Stimulated activated CD4-positive, alpha-beta T cell treated with anti-CD3 and anti-CD28 coated beads, TNF-alpha, amount 100 ng/mL, for 1 hour (primary cell): ENCODE data around the gene FLAD1.

Experiments
- DNase-seq, 3 donors: peaks; one replicate each; pipeline ENCODE4 v3.0.0-alpha.2; 2020; ENCODE audit warnings: low read depth in 3 of 3, low spot score in 1 of 3

The FLAD1 gene

DNA sequence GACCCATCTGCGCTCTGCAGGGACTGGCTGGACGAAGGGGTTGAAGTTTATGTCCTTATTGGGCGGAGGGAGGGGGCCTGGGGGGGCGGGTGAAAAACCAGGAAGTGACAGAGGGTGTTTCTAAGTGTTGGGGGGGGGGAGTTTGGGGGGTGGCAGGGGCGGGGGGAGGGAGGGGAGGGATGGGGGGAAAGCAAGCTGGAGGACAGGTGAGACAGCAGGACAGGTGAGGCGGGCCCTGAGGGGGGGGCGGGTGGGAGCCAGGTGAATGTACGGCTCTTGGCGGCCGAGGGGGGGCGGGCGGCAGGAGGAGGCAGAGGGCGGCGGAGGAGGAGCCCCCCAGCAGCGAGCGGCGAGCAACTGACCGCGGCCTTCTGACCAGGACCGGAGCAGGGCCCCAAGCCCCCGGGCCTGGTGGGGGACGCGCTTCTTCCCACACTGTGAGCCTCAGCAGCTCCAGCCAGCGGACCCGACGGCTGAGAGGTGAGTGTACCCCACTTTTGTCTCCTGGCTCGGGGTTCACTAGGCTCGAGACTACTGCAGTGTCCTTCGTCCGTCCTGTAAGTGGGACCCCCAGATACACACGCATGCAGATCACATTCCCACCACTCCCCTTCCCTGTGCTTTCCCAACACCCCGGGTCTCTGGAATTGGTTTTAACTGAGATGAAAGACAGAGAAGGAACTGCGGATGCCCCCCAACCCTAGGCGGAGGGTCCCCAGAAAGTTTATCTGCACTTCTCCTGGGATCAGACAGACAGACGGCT, 19.5 kb downstream of the FLAD1 start, which contains the start of gene ZBTB7B:
TSS of gene ZBTB7B (plus strand) at position 339 of the 763 bp plus-strand sequence. CDS start 11,859 bp downstream, outside the sequence.
- DNase-seq: no peak

DNA sequence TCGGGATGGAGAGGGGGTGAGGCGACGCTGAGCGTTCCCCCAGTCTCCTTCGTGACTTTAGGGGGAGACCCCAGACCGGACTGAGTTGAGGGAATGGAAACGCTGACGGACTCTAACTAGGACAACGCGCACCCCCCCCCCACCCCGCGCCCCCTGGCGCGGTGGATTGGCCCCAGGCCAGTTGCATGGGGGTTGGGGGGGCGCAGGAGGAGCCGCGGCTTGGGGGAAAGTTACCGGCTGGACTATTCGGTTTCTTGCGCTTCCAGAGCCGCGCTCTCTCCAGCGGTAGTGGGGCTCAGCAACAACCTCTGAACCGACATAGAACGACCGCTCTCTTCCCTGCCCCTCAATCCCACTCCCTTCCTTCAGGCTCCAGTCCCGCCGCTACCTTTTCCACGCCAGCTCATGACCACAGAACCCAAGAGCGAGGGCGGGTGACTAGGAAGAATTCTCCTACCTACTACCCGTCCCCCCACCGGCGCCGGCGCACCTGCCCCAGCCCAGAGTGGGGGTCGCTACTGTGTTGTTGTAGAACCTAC, 20.2 kb downstream of the FLAD1 start:
- no peak for DNase-seq

DNA sequence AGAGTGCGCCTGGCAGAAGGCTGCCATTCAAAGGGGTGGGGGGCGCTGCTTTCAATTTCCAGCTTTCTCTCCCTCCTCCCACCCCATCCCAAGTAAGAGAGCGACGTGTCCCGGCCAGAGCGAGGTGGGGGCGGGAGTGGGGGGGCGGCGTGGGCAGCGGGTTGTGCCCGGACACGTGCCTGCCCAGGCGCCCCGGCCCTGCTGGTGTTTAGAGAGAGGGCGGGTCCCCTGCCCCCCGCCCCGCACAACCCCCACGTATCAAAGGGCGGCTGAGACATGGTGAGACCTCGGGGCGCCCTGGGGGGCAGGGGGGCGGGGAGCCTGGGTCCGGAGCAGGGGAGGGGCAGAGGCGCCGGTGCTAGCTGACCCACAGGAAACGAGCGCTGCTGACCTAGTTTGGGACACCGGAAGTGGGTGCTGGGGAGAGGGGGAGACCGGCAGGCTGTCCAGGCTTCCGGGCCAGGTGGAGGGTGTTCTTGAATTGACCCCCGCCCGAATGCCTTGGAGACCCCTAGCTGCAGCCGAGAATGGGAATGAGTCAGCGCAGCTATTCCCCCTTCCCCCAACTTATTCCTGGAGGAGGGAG, 20.7 kb downstream of the FLAD1 start:
- DNase-seq: no peak

DNA sequence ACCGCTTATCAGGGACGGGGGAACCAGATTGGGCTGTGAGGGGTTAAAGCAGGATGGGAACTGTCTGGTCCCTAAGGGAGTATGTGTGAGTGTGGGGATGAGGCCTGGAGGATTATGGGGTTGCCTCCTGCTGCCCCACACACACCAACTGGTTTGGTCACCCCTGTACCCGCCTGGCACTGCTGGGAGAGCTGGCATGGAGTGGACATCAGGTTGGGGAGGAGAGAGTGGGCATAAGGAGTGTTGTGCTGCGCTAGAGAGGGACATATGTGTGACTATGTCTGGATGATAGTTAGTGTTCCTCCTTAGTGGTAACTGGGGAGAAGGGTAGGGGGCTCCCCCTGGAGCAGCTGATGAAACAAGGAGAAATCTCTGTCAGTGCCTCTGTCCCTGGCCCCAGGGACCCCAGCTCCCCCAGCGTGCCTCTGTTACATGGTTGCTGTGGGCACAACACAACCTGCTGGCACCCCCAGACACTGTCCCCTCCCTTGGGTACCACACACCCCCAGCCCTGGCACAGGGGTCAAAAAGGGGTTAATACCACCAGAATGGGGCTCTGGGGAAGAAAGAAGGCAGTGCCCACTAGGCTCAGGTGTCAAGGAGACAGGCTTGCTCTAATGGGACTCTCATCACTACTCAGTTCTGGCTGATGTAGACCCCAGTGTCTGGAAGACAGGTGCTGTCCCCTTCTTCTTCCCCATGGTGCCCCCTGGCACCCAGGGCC, 21.4 kb downstream of the FLAD1 start:
- DNase-seq: no peak

DNA sequence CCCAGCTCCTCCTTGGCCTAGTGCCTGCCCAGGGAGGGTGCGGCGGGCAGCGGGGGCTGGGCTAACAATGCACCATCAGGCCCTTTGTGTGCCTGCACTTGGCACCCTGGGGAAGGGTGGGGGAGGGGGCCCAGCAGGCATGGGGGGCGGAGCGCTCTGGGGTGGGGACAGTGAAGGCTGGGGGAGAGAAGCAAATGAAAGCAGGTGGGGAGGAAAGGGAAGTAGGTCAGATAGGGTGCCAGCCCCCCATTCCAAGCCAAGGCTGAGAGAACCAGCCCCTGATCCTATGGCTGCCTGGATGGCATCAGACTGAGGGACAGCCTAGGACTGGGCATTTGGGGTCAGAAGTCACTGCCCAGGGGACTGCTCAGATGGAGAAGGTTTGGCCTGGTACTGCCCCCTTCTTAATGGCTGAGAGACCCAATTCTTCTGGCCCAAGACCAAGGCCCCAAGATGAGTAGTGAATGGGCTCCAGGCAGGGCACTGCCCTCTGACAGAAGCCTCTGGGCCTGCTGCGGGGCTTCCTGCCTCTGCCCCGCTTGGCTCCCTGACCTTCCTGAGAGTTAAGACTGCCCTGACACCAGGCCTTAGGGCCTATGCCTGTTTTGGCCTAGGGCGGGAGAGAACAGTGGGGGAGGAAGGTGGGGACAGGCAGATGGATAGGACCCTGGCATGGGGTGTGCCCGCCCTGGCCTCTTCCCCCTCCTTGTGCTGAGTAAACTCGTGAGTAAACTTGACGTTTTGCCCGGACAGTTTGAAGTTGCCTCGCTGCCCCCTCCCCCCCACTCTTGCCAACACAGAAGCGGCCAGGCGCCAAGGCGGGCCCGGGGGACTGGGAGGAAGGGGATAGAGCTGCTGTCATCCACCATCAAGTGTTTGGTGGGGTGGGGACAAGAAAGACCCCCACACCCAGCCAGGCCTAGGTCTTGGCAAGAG, 22.2 kb downstream of the FLAD1 start:
- DNase-seq: no peak

DNA sequence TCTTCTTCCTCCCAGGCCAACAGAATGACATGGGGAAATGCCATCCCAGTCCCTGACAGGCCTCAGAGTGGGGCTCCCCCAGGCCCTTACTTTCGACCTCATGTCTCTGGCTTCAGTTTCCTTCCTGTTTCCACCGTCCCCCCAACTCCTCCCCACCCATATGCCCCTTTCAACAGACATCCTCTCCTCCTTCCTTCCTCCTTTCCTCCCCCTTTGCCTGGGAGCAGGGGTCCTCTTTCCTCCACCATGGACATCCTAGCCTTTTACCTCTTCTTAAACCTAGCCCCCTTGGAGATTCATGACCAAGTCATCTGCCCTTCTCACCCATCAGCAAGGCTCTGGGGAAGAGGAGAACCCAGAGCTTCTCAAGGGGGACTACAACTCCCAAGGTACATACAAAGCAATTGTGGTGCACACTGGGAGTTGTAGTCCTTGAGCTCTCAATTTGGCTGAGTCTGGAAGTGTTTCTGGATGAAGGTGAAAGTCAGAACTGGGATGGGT, 23.5 kb downstream of the FLAD1 start:
- no peak for DNase-seq

DNA sequence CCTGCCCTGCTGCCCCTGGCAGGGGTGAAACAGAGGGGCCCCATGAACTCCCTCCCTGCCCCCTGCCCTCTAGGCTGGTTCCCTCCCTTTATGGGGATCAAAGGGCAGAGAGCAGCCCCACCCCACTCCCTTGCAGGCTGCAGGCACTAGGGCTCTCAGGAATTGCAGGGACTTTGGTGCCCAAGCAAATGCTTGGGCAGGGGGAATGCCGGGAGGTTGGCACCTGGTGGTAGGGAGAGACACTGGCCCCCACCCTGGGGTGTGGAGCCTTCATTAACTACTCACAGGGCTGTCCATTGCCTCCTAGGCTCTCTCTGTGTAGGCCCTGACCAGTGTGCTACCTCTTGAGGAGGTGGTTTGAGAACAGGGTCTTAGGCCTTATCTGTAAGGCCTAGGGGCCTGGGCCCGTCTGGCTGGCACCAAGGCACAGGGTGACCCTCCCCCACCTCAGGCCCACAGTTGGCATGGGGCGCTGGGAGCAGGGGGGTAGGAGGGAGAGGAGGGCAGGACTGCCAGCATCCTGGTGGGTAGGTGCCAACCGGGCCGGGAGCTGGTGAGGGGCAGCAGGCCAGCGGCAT, 24.2 kb downstream of the FLAD1 start:
- DNase-seq: no peak

DNA sequence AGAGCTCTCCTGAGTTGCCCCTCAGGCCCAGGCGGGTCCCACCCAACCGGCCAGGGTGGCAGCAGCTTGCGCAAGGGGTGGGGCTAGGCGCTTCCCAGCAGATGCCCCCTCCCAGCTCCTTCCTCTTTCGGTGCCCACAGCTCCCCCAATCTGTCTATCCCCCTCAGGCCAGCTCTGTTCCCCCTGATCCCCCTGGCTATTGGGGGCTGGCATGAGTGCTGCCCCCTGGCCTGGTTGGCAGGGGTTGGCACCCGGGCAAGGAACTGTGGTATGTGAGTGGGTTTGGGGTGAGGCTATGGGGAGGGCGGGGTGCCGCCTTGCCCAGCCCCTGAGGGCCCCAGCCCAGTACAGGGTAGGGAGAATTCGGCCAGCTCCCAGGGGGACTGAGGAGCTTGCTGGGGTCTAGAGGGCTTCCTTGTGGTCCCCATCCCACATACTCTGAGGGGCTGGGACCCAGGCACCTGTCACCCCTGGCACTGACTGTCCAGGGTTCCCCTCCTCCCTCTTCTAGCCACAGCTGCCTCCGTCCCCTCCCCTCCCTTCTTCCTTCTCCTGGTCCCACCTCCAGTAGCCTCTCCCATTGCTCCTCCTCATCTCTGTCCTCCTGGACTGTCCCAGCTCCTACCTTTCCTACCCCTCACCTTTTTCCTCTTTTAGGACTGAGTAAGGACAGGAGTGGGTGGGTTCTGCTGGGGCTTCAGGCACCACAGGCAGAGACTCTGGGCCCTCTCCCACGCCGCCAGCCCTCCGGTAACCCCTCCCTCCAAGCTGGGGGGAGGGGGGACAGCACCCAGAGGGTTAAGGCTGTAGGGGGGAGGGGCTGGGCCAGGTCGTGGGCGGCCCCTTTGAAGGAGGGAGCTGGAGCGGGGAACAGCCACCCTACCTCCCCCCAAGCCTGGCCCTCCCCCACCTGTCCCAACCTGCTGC, 25.1 kb downstream of the FLAD1 start:
- DNase-seq: peak in 1 of 3 donors; percentile 57

GRCh38 chr1:155009221-155009711, 26.1 kb downstream of the FLAD1 start:
- no peak for DNase-seq

GRCh38 chr1:155009742-155010141, 26.6 kb downstream of the FLAD1 start:
- no peak for DNase-seq

DNA sequence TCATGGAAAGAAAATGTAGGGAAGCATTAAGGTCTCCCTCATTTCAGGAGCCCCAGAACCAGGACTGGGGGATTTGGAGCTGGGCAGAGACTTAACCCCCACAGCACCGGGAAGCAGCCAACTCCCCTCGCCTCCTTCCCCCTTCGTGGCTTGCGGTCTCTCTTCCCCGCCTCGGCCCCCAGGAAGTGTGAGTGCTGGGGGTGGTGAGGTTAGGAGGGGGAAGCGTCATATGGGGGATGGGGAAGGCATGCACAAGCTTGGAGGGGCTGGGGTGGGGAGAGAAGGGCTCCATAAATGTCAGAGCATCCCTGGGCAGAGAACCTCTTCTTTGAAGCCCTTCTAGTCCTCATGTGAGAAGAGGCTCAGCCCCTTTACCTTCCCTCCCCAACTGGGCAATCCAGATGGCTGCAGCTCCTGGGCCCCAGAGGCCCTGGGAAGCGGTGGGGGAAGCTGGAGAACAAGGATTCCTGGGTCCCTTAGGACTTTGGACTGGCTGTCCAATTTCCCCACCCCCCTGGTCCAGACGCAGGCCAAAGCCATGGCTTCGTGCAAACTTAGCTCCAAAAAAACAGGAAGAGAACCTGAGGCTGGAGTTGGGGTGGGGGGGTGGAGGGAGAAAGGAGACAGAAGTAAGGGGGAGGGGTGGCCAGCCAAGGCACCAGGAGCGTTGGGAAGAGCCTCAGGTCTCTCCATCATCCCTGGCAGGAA, 27.2 kb downstream of the FLAD1 start:
- DNase-seq: no peak

- no peak for DNase-seq
Measured at GRCh38 chr1:155011004-155011416, 27.9 kb downstream of the FLAD1 start.

- no peak for DNase-seq
Measured at GRCh38 chr1:155011437-155012025, 28.4 kb downstream of the FLAD1 start.

DNA sequence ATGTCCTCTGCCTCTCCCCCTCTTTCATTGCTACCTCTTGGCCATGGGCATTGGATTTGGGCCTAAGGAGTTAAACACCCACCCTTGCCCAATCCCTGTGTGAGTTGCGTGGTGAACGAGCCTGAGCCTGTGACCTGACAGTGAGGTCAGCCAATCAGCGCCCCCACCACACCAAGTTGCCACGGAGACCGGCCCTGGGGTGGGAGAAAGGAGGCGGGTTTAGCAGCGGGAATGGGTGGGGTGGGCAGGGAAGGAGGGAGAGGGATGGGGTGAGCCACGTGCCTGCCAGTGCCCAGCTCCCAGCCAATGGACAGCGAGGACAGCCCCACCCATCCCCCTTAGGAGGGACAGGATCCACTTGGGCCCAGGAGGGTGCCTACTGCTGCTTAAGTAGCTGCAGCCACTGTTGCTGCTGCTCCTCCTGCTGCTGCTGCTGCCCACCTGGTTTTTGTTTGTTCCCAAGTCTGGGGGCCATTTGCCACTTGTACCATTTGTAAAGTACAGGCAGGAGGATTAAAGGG, 28.9 kb downstream of the FLAD1 start:
- no peak for DNase-seq

GRCh38 chr1:155012776-155013602, 29.8 kb downstream of the FLAD1 start:
- no peak for DNase-seq

DNA sequence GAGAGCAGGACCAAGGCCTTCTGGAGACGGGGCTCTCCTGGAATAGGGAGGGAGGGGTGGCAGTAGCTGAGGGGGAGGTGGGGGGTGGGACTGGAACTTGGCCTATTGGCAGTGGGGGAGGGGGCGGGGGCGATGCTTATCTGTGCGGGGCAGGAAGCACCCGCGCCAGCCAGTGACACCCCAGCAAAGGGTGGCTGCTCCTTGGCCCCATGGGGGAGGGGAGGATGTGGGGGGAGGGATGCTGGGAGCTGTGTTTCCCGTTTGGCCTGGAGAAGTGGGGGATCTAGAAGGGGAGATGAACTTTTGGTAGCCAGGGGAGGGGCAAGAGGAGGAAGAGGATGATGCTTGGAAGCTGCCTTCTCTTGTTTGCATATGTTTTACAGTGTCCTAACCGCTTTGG, 30.5 kb downstream of the FLAD1 start:
- DNase-seq: no peak
